ENCODE data around the gene RAPGEF1. TPM values are rescaled to one million over a fixed set of nuclear protein-coding genes. Genes with fewer than 3 reads are reported as not detected.

RAPGEF1 gene
- total RNA-seq, 2 experiments from 2014 or later, result 118 to 243 TPM

GRCh38 chr9:131734165-131734610 lies 5.7 kb downstream of the RAPGEF1 start:
- CTCF ChIA-PET (ENCODE audit: unreplicated experiment), result no interaction called here
- intact Hi-C loops (cut with micrococcal nuclease; ENCODE audit: unreplicated experiment), result no loop called here
- H3K27ac ChIP-seq (ENCODE audit: low read depth, low read length, poor library complexity, severe bottlenecking), result peak overlapping the region; percentile 100
- H3K4me1 ChIP-seq (ENCODE audit: insufficient read depth, low read length, poor library complexity, severe bottlenecking), result peaks cover 83% of the 10 kb centered on the region
- DNase-seq (ENCODE audit: low spot score), result peak; percentile 58
- no peak overlapping the region for H2AFZ ChIP-seq (ENCODE audit: low read length)
- peaks cover 52% of the 10 kb centered on the region; the same call in 1 of the 2 replicates for H3K36me3 ChIP-seq (ENCODE audit: insufficient read depth, low read length)
- no peaks in the 10 kb centered on the region for H3K9me3 ChIP-seq (ENCODE audit: low read length)
- BruUV-seq (replicated peaks), result no TSS peak
- H3K4me2 ChIP-seq (ENCODE audit: low read length), result peak overlapping the region; percentile 97
- H3K79me2 ChIP-seq (ENCODE audit: insufficient read depth, low read depth, low read length), result peaks cover 90% of the 10 kb centered on the region
- POLR2A ChIA-PET, result interaction anchor here (0.9 to 16.0 kb wide), 4 partner anchors 9 to 68 kb away, joined by 3 to 347 read pairs (median 4); no protein-coding TSS in a partner anchor
- TF ChIP-seq EZH2phosphoT487 (IDR thresholded peaks at IDR 0.05; ENCODE audit: borderline replicate concordance, low read depth, low read length), result no peak
- H3K4me3 ChIP-seq (ENCODE audit: low read depth, low read length, poor library complexity, severe bottlenecking), result peak overlapping the region; percentile 81
- no peaks in the 10 kb centered on the region for H4K20me1 ChIP-seq (ENCODE audit: insufficient read depth, low read length)
- no peaks in the 10 kb centered on the region for H3K9me2 ChIP-seq (ENCODE audit: insufficient read depth, low read length)

DNA sequence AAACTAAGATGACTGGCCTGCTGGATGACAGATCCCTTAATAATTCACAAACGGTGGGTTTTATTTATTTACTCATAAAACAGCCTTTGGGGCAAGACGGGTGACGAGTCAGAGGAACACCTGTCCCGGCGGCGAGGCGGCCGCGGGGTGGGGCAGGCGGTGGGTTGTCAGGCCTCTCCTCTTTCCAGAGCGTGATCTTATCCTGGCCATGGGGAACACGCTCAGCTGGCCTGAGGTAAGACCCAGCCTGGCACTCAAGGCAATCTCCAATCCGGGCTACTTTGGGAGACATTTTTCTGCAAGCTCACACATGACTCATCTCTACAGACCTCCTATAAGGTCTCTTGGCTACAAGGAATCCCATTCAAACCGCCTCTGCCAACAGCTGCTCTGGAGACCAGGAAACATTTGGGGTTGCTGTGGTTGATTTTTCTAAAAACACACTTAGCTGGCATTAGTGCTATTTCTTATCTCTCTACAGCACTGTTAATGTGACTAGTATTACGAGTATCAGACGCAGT lies 6.3 kb downstream of the RAPGEF1 start:
- CTCF ChIA-PET (ENCODE audit: unreplicated experiment), result no interaction called here
- no peak for TF ChIP-seq EZH2phosphoT487 (IDR thresholded peaks at IDR 0.05; ENCODE audit: borderline replicate concordance, low read depth, low read length)
- TF ChIP-seq, protein P1, sequence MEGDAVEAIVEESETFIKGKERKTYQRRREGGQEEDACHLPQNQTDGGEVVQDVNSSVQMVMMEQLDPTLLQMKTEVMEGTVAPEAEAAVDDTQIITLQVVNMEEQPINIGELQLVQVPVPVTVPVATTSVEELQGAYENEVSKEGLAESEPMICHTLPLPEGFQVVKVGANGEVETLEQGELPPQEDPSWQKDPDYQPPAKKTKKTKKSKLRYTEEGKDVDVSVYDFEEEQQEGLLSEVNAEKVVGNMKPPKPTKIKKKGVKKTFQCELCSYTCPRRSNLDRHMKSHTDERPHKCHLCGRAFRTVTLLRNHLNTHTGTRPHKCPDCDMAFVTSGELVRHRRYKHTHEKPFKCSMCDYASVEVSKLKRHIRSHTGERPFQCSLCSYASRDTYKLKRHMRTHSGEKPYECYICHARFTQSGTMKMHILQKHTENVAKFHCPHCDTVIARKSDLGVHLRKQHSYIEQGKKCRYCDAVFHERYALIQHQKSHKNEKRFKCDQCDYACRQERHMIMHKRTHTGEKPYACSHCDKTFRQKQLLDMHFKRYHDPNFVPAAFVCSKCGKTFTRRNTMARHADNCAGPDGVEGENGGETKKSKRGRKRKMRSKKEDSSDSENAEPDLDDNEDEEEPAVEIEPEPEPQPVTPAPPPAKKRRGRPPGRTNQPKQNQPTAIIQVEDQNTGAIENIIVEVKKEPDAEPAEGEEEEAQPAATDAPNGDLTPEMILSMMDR (conservative IDR thresholded peaks at IDR 0.05; ENCODE audit: low read length), result no peak
- intact Hi-C loops (cut with micrococcal nuclease; ENCODE audit: unreplicated experiment), result no loop called here
- Histone ChIP-seq H2AFZ (ENCODE audit: low read length) (no peak overlapping the region), H3K79me2 (ENCODE audit: insufficient read depth, low read depth, low read length) (peaks cover 88% of the 10 kb centered on the region), H4K20me1 (ENCODE audit: insufficient read depth, low read length) (no peaks in the 10 kb centered on the region), H3K4me1 (ENCODE audit: insufficient read depth, low read length, poor library complexity, severe bottlenecking) (peaks cover 88% of the 10 kb centered on the region), H3K4me2 (ENCODE audit: low read length) (peak overlapping the region; percentile 97), H3K27ac (ENCODE audit: low read depth, low read length, poor library complexity, severe bottlenecking) (peak overlapping the region; percentile 100), H3K36me3 (ENCODE audit: insufficient read depth, low read length) (peaks cover 52% of the 10 kb centered on the region; the same call in 1 of the 2 replicates), H3K9me2 (ENCODE audit: insufficient read depth, low read length) (no peaks in the 10 kb centered on the region), H3K4me3 (ENCODE audit: low read depth, low read length, poor library complexity, severe bottlenecking) (peak overlapping the region; percentile 81), H3K9me3 (ENCODE audit: low read length) (no peaks in the 10 kb centered on the region)
- TSS peak; percentile 83 for BruUV-seq (replicated peaks)
- no peak for DNase-seq (ENCODE audit: low spot score)
- POLR2A ChIA-PET, result interaction anchor here (0.9 to 16.0 kb wide), 6 partner anchors 8 to 463 kb away, joined by 3 to 347 read pairs (median 4); no protein-coding TSS in a partner anchor

GRCh38 chr9:131732636-131733289 lies 7.1 kb downstream of the RAPGEF1 start:
- Histone ChIP-seq H4K20me1 (ENCODE audit: insufficient read depth, low read length) (no peaks in the 10 kb centered on the region), H3K36me3 (ENCODE audit: insufficient read depth, low read length) (peaks cover 48% of the 10 kb centered on the region; the same call in 1 of the 2 replicates), H3K4me1 (ENCODE audit: insufficient read depth, low read length, poor library complexity, severe bottlenecking) (peaks cover 96% of the 10 kb centered on the region), H2AFZ (ENCODE audit: low read length) (no peak overlapping the region), H3K9me3 (ENCODE audit: low read length) (no peaks in the 10 kb centered on the region), H3K27ac (ENCODE audit: low read depth, low read length, poor library complexity, severe bottlenecking) (peak overlapping the region; percentile 100), H3K9me2 (ENCODE audit: insufficient read depth, low read length) (no peaks in the 10 kb centered on the region), H3K79me2 (ENCODE audit: insufficient read depth, low read depth, low read length) (peaks cover 88% of the 10 kb centered on the region), H3K4me3 (ENCODE audit: low read depth, low read length, poor library complexity, severe bottlenecking) (peak overlapping the region; percentile 48), H3K4me2 (ENCODE audit: low read length) (peak overlapping the region; percentile 82)
- intact Hi-C loops (cut with micrococcal nuclease; ENCODE audit: unreplicated experiment), result no loop called here
- BruUV-seq (replicated peaks), result no TSS peak
- ChIA-PET POLR2A (interaction anchor here (0.6 to 16.0 kb wide), 7 partner anchors 11 to 462 kb away, joined by 3 to 347 read pairs (median 4); no protein-coding TSS in a partner anchor), CTCF (ENCODE audit: unreplicated experiment) (no interaction called here)
- peak; percentile 92 for DNase-seq (ENCODE audit: low spot score)
- no peak for TF ChIP-seq EZH2phosphoT487 (IDR thresholded peaks at IDR 0.05; ENCODE audit: borderline replicate concordance, low read depth, low read length)
- TF ChIP-seq, protein P1 (conservative IDR thresholded peaks at IDR 0.05; ENCODE audit: low read length), result no peak
